Stimulated activated CD4-positive, alpha-beta T cell treated with anti-CD3 and anti-CD28 coated beads, Interleukin-12 subunit alpha, Interleukin-12 subunit beta, amount 100 ng/mL, for 48 hours (primary cell): ENCODE data around the gene NKX2-3.

Source experiments
- DNase-seq, 3 donors: peaks; one replicate each; pipeline ENCODE4 v3.0.0-alpha.2; 2020; ENCODE audit warnings: low read depth in 2 of 3, low spot score in 1 of 3

NKX2-3 gene

DNA sequence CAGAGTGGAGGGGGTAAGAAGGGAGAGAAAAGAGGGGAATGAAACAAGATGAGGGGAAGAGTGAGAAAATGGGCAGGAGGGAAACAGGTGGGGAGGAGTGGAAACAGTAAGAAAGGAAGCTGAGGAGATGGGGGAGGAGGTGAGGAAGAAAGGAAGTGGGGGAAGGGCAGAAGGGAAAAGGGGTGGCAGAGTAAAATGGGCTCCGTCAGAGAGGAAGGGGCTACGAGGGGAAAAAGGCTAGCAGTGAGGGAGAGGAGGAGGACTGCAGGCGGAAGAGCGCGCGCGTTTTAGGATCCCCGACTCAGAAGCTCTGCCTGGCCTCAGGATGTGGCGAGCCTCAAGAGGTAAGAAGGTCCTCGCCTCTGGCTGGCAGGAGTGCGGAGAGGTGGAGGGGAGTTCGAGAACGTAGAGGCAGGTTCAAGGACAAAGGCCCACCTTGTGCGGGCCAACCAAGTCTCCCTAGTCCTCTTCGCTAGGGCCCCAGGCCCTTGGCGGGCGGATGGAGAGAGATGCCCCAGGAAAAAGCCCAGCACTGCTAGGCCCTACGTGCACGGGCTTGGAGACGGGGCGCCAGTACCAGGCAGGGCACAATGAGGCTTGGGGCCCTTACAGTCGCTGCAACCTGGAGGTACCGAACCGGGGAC, 5.8 kb upstream of the NKX2-3 start:
- no peak for DNase-seq

DNA sequence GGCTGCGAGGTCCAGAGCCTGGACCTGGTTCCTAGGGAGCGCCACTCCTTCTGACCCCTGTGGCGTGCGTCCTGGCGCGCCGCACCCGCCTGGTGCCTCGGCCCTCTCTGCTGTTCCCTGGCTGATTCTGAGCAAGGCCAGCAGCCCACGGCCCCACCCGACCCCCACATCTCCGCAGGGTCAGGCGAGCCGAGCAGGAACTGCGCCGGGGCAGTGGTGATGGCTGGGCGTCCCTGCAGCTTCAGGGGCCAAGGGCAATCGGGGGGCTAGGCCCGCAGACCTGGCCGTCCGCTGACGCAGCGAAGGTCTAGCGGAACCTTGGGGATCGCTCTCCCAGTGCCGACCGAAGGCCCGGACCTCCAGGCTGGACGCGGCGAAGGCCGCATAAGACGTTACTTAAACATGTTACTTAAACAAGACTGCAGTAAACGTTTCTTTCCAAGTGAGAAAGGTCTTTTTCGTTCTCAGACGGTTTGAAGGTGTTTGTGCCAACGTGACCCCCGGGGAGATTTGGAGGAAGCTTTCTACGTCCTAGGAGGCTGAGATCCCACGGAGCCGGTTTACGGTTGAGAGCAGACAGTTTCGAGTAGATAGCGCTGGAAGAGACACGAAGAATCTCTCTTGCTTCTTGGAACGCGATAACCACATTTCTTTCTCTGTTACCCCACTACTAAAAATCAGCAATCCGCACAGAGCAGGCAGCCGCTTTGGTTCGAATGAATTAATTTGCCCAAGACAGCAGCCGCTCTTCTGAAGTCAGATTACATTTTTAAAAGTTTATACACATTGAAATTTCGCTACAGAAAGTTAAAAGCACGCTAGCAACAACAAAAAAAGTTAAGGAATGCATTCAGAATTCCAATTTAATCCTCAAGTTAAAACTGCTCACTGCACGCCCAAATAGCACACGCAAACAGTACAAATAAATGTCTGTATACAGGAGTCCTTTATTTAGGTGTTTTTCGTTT, 4.9 kb upstream of the NKX2-3 start:
- DNase-seq = no peak

DNA sequence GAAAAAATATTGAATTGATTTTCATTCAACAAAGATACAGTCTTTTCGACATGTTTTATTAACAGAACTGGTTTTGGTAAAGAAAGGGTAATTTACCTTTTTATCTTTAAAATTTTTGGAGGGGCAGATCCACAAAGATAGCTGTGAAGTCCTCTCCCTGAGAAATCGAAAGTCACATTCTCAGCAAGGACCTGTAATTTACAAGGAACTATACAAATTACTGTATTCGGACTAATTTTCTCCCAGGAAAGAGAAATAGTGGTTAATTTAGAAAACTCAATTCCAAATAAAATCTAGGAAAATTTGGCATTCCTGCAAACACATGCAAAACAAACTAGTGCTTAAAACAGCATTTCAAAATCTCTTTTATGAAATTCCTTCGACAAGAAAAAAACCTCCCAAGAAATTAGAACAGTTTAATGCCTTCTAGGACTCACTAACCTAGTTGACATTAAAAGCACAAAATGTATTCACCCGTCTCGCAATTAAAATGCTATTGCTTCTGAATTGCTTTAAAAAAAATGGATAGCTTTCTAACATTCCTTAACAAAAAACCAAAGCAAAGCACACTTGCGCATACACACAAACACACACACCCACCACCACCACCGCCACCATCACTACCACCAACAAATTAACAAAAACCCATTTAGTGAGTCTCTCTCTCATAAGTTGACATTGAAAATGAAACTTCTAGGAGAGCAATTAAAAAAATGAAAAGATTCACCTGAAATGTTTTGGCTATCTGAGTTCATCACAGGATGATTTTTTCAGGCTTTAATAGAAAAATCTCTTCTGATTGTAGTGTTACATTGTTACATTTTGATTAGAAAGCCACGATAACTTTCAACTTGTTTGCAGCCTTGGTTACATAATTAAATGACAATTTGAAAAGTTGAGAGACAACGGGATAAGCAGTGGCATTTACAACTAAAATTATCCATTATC, 4.0 kb upstream of the NKX2-3 start:
- DNase-seq = no peak

DNA sequence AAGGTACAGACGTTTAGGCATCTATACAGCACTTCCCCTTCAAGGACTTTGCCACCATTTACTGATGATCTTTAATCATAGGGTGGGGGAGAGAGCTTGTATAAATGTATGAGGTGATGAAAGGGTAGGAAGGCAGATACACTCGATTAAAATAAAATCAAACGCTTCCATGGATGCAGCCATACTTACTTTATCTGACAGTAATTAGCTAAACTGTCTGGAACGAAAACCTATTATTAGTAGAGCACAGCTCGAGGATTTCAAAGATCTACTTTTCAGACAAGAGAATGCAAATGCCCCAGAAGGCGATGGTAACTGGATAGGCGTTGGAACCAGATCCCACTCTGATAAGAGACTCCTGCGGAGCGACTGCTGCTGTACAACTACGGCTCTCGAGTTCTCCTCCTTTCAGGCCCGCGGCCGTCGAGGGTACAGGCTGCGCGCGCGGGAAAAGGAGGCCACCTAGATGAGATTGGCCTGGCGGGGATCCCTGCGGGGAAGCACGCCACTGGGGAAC, 3.1 kb upstream of the NKX2-3 start:
- DNase-seq = no peak

DNA sequence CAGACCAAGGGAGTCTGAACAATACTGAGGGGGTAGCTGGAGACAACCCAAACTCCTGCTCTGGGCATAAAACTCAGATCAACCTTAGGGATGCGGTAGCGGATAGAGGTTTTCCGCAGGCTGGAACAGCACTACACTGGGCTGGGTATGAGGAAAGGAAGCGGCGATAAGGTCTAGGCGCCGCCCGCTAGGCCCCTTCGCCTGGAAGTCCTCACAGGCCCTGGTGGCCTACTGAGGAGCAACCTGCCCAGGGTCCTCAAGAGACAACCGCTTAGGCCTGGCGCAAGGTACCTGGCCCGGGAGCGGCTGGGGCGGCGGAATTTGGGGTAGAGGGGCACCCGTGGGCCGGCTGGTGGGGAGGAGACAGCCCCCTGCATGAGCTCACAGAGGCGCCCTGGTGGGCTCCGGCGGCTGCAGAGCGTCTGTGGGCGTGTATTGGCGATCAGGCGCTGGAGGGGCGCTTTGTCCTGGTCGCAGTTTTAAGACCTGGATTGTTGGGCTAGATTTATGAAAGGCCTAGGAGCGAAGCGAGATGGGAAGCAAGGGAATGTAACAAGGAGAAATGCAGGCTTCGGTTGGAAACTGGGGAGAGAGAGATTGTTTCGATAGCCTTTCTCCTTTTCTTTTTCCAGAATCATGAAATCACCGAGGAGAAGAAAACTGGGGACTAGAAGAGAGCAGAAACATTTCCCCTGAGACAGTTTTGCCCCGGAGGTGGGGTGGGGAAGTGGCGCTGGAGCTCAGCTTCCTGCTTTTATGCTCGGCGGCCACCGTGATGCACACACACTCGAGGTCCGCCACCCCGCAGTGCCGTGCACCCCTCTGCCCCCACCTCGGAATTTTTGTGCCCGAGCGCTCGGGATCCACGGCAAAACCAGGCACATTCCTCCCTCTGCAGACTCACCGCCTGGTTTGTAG, 2.4 kb upstream of the NKX2-3 start:
- no peak for DNase-seq

DNA sequence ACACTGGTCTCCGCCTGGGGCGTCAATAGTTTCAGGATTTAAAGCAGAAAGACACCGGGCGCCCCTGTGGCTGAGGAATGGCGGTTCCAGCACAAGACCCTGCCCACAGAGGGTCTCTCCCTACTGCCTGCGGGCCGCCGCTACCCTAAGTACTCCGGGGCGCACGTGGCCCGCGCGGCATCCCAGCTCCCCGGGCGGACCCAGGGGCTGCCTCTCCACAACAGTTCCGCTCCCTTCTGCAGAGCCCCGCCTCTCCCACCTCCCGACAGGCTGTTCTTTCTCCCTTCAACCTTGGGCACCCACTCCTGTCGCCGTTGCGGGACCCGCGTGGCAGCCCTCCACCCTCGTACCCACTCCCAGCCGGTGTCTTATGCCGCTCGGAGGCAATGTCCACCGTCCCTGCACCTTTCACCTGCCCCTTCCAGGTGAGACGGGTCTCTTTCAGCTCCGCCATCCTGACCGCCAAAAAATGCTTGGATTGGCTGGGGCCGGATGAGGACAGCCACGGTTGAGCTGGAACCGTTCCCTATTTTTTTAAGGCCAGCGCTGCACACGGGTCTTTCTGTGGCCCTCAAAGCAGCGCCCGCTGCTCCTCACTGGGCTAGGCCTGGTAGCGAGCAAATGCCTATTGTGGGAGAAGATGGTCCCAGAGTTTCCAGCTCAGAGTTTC, 1.6 kb upstream of the NKX2-3 start:
- DNase-seq = no peak

DNA sequence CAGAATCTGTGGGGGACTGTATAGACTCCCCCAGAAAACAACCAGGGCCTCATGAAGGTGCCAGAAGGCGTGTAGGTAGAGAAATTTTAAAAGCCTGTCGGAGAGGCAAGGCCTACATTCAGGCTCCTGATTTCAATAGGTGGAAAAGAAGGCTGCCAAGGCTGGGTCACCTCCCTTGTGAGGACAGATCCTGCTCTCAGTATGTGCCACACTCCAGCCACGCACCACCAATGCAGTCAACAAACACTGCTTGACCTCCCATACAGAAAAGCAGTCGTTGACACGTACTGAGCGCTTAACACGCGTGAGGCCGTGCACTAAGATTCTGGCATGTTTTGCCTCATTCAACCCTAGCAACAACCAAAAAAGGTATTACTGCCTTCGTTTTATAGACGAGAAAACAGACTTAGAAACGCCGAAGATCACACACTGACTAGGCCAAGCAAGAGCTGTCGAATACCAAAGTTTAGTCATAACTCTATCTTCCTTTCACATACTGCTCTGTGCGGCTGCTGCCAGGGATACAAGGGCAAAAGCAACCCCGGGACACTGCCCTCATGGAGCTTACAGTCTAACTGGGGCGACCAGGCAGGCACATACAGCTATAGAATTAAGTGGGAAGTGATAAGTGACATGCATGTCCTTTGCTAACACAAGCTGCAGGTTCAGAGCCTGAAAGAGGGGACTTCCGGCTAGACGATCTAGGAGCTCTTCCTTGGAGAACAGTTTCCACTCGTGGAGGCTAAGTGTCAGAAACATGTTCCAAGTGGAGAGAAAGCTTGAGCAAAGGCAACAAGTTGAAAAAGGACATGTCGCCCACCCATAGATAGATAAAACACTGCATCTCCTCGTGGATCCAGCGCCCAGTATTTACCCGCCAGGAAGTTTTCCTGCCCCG, 797 bp upstream of the NKX2-3 start:
- DNase-seq = no peak

DNA sequence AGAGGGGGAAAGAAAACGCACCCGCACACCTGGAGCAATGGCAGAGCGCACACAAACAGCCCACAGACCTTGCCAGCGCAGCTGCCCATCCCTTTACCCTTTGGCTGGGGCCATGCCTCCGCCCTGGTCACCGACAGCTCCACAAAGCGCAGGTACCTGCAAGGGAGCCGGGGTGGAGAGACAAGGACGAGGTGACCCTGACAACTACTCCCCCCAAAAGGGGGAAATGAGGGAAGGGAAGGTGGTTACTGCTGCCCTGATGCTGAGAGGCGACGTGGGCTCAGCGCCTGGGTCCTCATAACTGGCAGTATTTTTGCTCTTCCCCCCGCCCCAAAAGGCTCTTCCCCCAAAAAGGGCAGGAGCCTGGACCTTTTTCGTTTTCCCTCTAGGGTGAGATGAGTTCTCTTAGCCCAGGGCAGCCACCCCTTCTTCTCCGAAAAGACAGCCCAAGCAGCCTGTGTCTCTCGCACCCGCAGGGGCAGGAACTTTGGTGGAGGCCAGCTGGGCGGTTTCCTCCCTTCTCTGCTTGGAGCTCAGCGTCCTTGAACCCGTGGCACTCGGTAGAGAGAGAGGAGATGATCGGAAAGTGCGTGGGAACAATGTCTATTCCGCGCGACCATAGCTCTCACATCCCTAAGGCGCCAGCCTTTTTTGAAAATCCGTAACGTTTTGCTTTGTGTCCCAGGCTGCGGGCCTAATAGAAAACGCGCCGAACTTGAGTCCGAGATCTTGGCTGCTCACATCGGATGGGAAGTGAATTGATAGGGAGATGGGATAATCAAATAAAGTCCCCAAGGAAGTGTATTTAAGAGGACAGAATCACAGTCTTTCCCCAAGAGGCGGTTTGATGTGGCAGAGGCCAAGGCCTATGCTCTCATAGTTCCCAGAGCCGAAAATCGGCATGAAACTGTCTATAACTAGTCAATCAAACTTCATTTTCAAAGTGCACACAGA, 1.0 kb downstream of the NKX2-3 start:
- DNase-seq = no peak

DNA sequence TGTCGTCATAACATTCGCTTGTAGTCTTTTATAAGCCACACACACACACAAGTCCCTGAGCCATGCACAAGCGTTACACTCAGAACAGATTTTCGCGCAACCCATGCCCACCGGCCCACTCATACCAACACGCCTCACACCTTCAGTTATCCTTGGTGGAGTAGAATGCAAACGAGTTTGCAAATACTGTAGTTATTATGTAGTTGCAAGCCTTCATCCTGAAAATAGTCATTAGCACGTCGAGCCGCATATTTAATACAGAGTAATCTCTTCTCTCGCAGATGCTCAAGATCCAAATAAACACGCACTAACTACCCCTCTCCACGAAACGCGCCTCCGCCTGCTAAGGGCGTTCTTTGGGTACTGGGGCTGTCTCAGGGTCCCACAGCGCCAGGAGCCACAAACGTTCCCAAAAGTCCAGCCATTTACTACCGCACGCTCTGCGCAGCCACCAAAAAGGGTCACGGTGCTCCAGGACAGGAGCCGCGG, 1.8 kb downstream of the NKX2-3 start:
- no peak for DNase-seq

DNA sequence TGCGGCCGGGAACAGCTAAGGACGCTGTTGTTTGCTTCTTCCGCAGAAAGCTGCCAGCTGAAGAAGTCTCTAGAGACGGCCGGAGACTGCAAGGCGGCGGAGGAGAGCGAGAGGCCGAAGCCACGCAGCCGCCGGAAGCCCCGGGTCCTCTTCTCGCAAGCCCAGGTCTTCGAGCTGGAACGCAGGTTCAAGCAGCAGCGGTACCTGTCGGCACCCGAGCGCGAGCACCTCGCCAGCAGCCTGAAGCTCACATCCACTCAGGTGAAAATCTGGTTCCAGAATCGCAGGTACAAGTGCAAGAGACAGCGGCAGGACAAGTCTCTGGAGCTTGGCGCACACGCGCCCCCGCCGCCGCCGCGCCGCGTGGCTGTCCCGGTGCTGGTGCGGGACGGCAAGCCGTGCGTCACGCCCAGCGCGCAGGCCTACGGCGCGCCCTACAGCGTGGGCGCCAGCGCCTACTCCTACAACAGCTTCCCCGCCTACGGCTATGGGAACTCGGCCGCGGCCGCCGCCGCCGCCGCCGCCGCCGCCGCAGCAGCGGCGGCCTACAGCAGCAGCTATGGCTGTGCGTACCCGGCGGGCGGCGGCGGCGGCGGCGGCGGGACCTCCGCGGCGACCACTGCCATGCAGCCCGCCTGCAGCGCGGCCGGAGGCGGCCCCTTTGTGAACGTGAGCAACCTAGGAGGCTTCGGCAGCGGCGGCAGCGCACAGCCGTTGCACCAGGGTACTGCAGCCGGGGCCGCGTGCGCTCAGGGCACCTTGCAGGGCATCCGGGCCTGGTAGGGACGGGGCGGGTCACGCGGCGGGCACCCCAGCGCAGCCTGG, 2.4 kb downstream of the NKX2-3 start:
- no peak for DNase-seq

DNA sequence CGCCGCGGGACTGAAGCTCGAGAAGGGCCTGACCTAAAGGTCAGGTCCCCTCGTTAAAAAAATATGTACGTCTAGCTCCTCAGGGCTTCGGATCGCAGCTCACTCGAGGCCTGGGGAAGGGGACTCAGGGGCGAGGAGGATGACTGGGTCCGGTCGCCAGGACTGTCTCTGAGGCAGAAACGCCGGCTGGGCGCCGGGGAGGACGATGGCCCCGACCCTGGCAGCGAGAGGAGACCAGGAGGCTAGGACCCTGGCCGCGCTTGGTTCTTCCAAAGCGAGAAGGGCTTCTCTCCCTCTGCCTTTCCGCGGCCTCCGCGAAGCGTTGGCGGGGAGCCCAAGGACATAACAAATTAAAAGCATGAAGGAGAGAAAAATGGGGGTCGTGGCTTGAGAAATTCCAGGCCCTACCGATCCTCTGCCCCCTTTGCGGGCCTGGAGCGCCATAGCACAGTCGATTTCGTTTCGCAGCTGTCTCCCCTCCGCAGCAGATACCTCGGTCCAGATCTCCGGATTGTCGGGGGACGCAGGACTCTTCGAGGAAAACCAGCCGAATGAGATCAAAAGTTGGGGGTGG, 3.1 kb downstream of the NKX2-3 start:
- no peak for DNase-seq

DNA sequence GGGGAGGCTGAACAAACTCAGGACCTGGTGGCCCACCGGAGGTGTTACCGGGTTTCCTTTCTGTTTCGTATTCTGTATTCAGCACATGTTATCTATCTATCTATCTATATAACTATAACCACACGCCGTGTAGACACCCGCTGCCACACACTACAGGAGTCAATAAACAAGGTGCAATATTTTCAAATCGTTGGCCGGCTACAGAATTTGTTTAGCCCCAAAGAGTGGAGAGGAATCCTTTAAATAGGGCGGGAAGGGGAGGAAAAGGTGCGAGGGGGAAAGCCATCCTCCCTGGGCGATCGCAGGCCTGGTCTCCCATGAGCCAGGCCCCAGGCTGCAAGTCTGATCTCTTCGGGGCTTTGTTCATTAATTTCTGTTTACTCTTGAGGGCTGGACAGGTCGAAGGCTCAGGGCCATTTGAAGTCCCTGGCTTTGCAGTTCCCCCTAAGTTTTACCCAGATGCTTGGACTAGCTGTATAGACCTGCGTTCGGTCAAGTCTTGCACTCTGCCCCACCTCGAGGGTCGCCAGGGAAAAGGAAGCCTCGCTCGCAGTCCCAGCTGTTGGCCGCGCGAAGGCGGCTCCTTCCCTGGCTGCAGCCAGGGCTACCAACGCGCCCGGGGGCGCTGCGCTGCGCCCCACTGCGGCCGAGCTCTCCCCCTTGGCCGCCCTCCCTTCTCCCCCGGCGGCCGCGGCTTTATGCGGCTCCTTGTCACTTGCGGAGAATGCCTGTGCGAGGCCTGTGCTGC, 3.8 kb downstream of the NKX2-3 start:
- DNase-seq = no peak

DNA sequence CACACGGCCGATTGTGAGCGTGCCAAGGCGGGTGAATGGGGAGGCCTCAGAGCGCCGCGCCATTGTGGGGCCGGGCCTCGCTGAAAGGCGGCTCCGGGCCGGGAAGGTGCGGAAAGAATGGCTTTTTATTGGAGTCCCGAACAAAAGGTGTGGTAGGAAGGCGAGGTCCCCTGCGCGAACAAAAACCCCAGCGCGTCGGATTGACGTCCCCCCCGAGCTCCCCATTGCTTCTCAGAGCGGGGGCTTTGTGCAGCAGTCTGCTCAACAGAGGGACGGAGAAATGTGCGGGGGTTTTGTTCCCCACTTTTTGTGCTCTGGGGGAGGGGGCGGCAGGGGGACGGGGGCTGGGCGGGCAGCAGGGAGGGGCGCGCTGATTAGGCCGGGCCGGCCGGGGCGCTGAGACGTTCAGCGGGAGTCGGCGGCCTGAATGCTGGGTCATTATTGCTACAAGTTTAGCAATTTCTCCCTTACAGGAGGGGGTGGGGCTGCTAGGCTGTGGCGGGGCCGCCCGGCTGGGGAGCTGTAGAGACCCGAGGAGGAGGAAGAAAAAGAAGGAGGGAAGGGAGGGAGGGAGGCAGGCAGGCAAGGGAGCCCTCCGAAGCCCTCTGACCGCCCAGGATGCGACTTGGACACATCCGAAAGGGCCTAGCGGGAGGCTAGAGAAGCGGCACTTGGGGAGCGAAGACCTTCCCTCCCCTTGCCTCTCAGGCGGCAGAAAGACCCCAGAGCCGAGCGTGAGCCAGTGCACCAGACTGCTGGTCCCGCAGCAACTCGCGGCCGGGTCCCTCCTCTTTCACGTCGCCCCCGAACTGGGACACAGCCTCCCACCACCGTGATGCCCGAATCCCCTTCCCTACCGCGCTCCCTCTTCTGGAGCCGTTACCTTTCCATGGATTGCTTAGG, 4.6 kb downstream of the NKX2-3 start:
- DNase-seq = no peak
